Chondrocyte (in vitro differentiated cells): ENCODE results near the gene CFAP58. TPM values are rescaled to one million over a fixed set of nuclear protein-coding genes. Genes with fewer than 3 reads are reported as not detected.

Experiments used
- DNase-seq: peaks from one replicate; pipeline ENCODE4 v3.0.0; 2021; ENCODE audit warnings: mixed read lengths, low spot score
- H3K27ac Mint-ChIP-seq: one replicate; pipeline ENCODE4 v1.8.0; 2021; ENCODE audit warnings: mild to moderate bottlenecking, moderate library complexity, mixed read lengths; ENCODE audit not compliant: unreplicated experiment
- H3K27me3 Mint-ChIP-seq: 2 replicates; pipeline ENCODE4 v1.8.0; 2021; ENCODE audit warnings: low read depth, mixed read lengths
- H3K36me3 Mint-ChIP-seq: 2 replicates; pipeline ENCODE4 v1.8.0; 2021; ENCODE audit warnings: low read depth, mixed read lengths
- H3K4me1 Mint-ChIP-seq: 2 replicates; pipeline ENCODE4 v1.8.0; 2021; ENCODE audit warnings: low read depth, mild to moderate bottlenecking, mixed read lengths
- H3K4me3 Mint-ChIP-seq: one replicate; pipeline ENCODE4 v1.8.0; 2021; ENCODE audit warnings: mild to moderate bottlenecking, moderate library complexity, mixed read lengths; ENCODE audit not compliant: unreplicated experiment
- H3K9me3 Mint-ChIP-seq: 2 replicates; pipeline ENCODE4 v1.8.0; 2021; ENCODE audit warnings: low read depth, mixed read lengths
- total RNA-seq: library from RNA; stranded (reverse); gene quantifications from 3 replicates; pipeline ENCODE4 v1.2.1, GENCODE V29; 2021
- TF ChIP-seq, protein P1 (sequence below): fragments of 200-600 bp; sonication (generic); IDR thresholded peaks from 2 replicates; pipeline ENCODE4 v1.5.0; 2021; ENCODE audit warnings: antibody characterized with exemption, mild to moderate bottlenecking, moderate library complexity

CFAP58 gene
- total RNA-seq, 1 donor from 2014 or later: 0.15 TPM

DNA sequence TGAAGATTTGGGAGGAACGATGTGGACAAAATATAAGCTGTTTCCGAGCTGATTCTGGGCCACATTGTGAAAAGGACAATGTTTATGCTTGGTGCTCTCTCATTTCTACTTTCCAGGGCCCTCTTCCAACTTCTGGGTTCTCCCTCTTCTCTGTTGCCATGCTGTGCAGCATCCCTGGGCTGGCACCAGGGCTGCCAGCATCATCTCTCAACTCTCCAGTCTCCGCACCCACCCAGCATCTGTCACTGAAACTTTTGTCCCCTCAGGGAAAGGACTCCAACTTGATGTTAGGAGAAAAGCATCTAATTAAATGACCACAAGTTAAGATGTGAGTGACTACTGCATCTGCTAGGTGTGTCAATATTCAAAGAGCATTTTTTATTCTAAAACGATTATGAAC, 26.7 kb downstream of the CFAP58 start:
- TF ChIP-seq, protein P1, sequence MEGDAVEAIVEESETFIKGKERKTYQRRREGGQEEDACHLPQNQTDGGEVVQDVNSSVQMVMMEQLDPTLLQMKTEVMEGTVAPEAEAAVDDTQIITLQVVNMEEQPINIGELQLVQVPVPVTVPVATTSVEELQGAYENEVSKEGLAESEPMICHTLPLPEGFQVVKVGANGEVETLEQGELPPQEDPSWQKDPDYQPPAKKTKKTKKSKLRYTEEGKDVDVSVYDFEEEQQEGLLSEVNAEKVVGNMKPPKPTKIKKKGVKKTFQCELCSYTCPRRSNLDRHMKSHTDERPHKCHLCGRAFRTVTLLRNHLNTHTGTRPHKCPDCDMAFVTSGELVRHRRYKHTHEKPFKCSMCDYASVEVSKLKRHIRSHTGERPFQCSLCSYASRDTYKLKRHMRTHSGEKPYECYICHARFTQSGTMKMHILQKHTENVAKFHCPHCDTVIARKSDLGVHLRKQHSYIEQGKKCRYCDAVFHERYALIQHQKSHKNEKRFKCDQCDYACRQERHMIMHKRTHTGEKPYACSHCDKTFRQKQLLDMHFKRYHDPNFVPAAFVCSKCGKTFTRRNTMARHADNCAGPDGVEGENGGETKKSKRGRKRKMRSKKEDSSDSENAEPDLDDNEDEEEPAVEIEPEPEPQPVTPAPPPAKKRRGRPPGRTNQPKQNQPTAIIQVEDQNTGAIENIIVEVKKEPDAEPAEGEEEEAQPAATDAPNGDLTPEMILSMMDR: no peak
- Mint-ChIP-seq H3K27me3 (peaks cover 43% of the 10 kb centered on the region), H3K4me3 (no peak overlapping the region), H3K9me3 (peaks cover 3% of the 10 kb centered on the region), H3K4me1 (no peaks in the 10 kb centered on the region), H3K27ac (no peak overlapping the region), H3K36me3 (no peaks in the 10 kb centered on the region)
- no peak for DNase-seq

DNA sequence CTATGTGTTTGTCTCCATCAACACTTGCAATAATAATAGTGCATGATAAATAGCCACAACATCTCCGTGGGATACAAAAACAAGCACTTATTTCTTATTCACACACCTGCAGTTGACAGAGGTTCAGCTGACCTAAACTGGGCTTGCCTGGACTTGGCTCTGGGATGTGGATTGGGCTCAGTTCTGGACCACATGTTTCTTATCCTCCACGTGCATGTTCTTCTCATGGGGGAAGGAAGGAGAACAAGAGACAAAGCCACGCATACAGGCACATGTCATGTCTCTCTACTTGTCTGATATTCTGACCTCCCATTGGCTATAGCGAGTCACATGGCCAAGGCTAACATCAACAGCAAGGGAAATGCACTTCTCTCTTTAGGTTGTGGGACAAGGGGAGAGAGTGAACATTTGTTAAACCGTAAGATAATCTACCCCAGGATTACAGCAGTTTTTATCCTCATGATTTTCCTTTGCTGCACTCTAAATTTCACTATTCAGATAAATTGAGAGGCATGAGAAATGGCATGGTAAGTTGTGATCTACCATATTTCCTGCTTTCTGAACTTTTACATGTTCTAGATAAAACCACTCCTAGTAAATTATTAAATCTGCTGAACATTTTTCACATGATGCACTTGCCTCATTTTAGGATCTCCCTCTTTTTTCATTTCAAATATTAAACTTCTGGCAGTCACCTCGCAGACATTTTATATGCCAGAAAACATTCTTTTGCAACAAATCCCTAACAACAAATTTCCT, 33.7 kb downstream of the CFAP58 start:
- H3K36me3 Mint-ChIP-seq: no peaks in the 10 kb centered on the region
- H3K4me3 Mint-ChIP-seq: no peak overlapping the region
- no peaks in the 10 kb centered on the region for H3K4me1 Mint-ChIP-seq
- peaks cover 3% of the 10 kb centered on the region for H3K9me3 Mint-ChIP-seq
- no peak overlapping the region for H3K27ac Mint-ChIP-seq
- DNase-seq: no peak
- H3K27me3 Mint-ChIP-seq: peaks cover 35% of the 10 kb centered on the region
- TF ChIP-seq, protein P1: no peak

DNA sequence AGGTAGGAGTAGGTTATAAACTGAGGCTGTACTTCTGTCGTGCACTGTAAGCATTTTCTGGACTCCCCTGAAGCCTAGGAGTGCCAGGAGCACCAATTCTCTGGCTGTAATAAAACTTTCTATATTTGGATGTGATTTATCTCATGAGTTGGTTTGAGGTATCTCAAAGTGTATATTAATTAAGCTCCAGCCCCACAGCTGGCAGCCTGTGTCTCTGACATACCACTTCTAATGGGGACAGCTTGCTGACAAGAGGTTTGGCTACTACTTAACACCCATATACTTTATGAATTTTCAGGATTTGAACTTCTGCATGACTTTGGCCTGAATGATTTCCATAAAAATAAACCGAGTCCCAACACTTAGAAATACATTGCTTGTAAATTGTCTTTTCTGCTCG, 35.2 kb downstream of the CFAP58 start:
- Mint-ChIP-seq H3K9me3 (peaks cover 3% of the 10 kb centered on the region), H3K4me1 (no peaks in the 10 kb centered on the region), H3K36me3 (no peaks in the 10 kb centered on the region), H3K4me3 (no peak overlapping the region), H3K27me3 (peaks cover 43% of the 10 kb centered on the region), H3K27ac (no peak overlapping the region)
- TF ChIP-seq, protein P1: no peak
- DNase-seq: no peak

DNA sequence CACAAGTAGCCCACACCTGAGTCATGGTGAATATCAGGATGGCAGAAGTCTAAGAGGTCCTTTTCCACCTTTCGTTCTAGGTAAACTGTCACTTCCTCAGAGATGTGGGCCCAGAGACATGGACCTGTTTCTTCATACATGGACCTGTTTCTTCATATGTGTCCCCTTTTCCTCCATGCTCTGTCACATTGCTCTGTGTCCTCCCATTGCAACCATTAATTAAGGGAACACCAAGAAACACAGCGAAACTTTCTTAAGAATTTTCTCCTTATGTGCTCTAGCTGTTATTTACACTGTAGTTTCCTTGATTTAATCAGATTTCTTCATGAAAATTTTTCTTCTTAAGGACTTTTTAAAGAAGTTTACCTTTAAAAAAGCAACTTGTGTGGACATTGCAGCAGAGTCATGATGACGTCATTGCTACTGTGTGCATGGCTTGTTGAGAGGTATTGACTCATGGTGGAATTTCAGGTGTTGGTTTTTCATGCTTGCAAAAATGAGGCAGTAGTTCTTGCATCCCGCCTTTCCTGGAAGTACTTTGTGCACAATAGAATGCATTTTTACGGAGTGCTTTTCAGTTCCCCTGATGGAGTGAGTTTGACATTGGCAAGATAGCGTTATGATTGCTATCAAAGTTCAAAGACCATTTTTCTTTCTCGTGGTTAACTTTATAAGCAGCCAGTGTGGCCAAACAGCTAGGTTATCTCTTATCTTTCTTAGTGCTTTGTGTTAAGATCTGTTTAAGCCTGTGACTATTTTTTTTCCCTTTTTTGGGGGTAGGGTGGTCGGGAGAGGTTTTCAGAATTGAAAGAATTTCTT, 37.7 kb downstream of the CFAP58 start:
- H3K27ac Mint-ChIP-seq: no peak overlapping the region
- DNase-seq: no peak
- H3K4me3 Mint-ChIP-seq: no peak overlapping the region
- H3K27me3 Mint-ChIP-seq: peaks cover 38% of the 10 kb centered on the region
- H3K36me3 Mint-ChIP-seq: no peaks in the 10 kb centered on the region
- H3K4me1 Mint-ChIP-seq: no peaks in the 10 kb centered on the region
- H3K9me3 Mint-ChIP-seq: no peaks in the 10 kb centered on the region
- TF ChIP-seq, protein P1: no peak

DNA sequence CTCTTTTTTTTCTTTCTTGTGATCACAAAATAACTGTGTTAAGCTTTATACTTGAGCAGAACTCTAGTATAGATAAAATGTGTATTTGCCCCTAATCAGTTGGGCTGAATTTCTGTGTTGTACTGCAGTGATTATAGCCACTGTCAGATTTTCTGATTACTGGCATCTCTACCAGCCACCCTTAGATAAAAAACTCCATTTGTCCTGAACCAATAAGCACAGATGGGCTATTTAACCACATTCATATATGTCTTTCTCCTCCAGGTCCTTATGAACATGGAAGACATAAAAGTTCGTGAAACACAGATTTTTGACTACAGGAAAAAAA, 38.3 kb downstream of the CFAP58 start:
- H3K4me3 Mint-ChIP-seq: no peak overlapping the region
- TF ChIP-seq, protein P1: no peak
- H3K4me1 Mint-ChIP-seq: no peaks in the 10 kb centered on the region
- peaks cover 35% of the 10 kb centered on the region for H3K27me3 Mint-ChIP-seq
- DNase-seq: no peak
- H3K36me3 Mint-ChIP-seq: no peaks in the 10 kb centered on the region
- no peaks in the 10 kb centered on the region for H3K9me3 Mint-ChIP-seq
- no peak overlapping the region for H3K27ac Mint-ChIP-seq
